Astrocyte of the cerebellum (primary cell): ENCODE data around the gene TAF10.
A peak's percentile ranks its signal among the peaks of the same experiment; 100 is the strongest.

Source experiments
- DNase-seq: peaks from one replicate; pipeline ENCODE4 v3.0.0-alpha.2; 2011; ENCODE audit warnings: low read depth
- H3K4me3 ChIP-seq: 2 replicates; pipeline ENCODE4 v1.5.1; 2011; ENCODE audit warnings: mild to moderate bottlenecking, low read depth, low read length, moderate library complexity
- in situ Hi-C: cut with HindIII; loops from 2 replicates; pipeline ENCODE4 v1.10.0; 2017; ENCODE audit warnings: low sequenced_read_pairs
- TF ChIP-seq, protein P1 (sequence below): IDR thresholded peaks from 2 replicates; pipeline ENCODE4 v1.5.1; 2012; ENCODE audit warnings: low read length, low read depth, moderate library complexity, mild to moderate bottlenecking; ENCODE audit errors: missing control alignments

The TAF10 gene

DNA sequence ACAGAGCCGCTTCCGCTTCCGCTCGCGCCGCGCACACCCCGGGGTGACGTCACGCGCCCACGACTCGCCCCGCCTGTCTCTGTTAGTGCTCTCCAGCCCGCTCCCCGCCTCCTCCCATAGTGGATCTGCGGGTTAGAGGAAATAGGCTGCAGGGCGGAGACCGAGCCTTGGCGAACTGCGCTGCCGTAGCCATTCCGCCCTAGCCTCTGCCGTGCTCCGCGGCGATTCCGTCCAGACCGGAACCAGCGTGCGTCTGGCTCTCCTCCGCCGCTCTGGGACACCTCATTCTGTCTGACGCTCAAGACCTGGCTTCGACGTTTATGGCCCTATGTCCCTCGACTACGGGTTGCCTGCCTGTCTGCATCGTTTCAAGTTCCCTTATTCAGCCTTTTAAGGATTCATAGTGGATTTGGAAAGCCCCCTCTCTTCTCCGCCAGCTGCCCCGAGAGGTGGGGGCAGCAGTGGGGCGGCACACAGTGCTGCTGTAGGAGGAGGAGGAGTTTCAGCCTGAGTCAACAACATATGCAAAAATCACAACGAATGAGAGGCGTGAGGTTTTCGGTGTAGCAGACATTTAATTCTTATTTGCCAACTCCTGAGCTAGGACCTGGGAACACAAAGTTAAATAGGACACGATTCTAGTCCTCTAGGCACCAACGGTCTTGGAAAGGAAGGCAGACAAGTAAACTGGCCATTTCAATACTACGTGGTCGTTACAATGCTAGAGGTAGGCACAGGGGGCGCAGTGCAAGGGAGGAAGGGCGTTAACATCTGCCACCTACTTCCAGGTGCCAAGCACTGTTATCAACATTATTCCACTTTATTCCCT lies at the start of gene TAF10:
TSS of gene TAF10 (minus strand) at position 4 of the 829 bp plus-strand sequence. CDS start 27 bp downstream, outside the sequence.
- TF ChIP-seq, protein P1, sequence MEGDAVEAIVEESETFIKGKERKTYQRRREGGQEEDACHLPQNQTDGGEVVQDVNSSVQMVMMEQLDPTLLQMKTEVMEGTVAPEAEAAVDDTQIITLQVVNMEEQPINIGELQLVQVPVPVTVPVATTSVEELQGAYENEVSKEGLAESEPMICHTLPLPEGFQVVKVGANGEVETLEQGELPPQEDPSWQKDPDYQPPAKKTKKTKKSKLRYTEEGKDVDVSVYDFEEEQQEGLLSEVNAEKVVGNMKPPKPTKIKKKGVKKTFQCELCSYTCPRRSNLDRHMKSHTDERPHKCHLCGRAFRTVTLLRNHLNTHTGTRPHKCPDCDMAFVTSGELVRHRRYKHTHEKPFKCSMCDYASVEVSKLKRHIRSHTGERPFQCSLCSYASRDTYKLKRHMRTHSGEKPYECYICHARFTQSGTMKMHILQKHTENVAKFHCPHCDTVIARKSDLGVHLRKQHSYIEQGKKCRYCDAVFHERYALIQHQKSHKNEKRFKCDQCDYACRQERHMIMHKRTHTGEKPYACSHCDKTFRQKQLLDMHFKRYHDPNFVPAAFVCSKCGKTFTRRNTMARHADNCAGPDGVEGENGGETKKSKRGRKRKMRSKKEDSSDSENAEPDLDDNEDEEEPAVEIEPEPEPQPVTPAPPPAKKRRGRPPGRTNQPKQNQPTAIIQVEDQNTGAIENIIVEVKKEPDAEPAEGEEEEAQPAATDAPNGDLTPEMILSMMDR, result peak; percentile 56
- DNase-seq, result peak; percentile 89
- in situ Hi-C loops, result no loop called here
- peak within 1 kb of the TSS; percentile 77 for H3K4me3 ChIP-seq

DNA sequence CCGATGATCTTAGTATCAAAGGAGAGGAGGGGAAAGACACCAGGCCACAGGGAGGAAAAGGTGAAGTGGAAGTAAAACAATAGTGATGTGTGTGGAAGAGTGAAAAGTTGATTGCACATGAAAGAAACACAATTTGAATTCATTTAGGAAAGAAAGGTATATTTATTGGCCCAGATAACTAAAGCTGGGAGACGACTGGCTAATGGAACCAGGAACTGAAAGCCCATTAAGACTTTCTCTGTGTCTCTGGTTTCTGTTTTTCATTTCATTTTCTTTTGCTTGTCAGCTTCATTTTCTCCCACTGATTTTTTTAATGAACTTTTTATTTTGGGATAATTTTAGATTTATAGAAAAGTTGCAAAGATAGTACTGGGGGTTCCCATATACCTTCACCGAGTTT lies 48.7 kb upstream of the TAF10 start:
- no peak for DNase-seq
- H3K4me3 ChIP-seq, result no peak overlapping the region
- TF ChIP-seq, protein P1, result no peak
- in situ Hi-C loops, result no loop called here

DNA sequence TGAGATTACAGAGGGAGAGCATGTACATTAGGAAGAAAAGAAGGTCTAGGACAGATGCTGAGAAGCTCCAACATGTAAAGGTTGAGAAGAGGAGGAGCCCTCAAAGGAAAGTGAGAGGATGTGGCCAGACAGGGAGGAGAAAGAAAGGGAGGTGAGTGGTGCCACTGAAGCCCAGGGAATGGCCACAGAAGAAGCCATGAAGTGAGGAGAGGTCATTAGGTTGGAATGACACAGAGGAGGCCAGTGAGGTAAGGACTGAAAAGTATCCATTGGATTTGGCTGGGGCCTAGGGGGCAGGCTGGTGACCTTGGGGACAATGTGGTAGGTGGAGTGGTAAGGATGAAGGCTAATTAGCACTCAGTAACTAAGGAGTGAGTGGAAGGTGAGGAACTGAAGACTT lies 46.6 kb upstream of the TAF10 start:
- in situ Hi-C loops, result no loop called here
- H3K4me3 ChIP-seq, result no peak overlapping the region
- TF ChIP-seq, protein P1, result no peak
- no peak for DNase-seq

DNA sequence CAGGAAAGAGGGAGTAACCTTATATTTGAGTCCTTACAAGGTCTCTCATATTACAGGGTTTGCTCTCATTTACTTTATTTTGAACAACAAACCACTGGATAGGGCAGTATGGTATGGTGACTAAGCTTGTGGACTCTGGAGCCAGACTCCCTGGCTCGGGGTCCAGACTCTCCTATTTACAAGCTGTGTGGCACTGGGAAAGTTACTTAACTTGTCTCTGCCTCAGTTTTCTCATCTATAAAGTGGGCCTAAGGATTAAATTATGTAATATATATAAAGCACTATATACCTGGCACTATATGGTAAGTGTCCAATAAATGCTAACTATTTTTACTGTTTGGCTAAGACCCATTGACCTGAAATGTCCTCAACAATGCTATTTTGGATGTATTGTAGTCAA lies 45.3 kb upstream of the TAF10 start:
- in situ Hi-C loops, result no loop called here
- TF ChIP-seq, protein P1, result no peak
- DNase-seq, result no peak
- no peak overlapping the region for H3K4me3 ChIP-seq

DNA sequence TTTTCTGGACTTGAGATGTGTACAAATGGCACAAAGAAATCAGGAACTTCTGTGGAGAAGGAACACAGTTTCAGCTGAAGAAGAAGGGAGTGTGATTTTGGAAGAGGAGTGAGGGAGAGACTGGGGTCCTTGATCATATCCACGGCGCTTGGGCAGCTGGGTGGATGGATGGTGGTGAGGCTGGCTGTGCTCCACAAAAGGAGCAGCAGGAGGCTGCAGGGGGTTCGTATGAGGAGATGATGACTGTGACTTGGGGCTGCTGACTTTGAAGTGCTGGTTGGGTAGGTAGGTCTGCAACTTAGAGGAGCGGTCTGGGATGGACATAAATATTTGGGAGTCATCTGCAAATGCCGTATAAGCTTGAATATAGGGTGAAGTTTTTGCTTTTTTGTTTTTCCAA lies 44.9 kb upstream of the TAF10 start:
- no peak overlapping the region for H3K4me3 ChIP-seq
- in situ Hi-C loops, result no loop called here
- DNase-seq, result no peak
- TF ChIP-seq, protein P1, result no peak

DNA sequence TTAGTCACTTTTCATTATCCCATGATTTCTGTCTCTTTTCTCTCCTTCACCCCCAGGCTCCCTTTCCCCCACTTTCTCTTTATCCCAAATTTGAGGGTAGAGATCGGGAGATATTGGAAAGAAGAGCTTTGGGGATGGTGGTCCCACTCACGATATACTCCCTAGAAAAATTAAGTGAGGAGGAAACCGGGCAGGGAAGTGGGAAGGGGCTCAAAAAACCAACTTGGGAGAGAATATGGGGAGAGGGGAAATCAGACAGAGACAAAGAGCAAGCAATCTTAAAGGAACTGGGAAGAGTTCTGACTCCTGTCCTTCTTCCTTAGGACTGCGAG lies 44.5 kb upstream of the TAF10 start:
- H3K4me3 ChIP-seq, result peak overlapping the region; percentile 55
- DNase-seq, result no peak
- in situ Hi-C loops, result no loop called here
- TF ChIP-seq, protein P1, result no peak
